NAMALWA (cell line): ENCODE measurements around the gene BLOC1S4.
"Not testable (repeated sequence)": the region's sequence is repeated elsewhere in the genome, so short reads cannot be mapped to it uniquely, and the experiment has no call there.

Source experiments
- DNase-seq: peaks from one replicate; pipeline ENCODE4 v3.0.0-alpha.2; 2015; ENCODE audit warnings: low spot score

The BLOC1S4 gene, protein sequence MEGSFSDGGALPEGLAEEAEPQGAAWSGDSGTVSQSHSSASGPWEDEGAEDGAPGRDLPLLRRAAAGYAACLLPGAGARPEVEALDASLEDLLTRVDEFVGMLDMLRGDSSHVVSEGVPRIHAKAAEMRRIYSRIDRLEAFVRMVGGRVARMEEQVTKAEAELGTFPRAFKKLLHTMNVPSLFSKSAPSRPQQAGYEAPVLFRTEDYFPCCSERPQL

DNA sequence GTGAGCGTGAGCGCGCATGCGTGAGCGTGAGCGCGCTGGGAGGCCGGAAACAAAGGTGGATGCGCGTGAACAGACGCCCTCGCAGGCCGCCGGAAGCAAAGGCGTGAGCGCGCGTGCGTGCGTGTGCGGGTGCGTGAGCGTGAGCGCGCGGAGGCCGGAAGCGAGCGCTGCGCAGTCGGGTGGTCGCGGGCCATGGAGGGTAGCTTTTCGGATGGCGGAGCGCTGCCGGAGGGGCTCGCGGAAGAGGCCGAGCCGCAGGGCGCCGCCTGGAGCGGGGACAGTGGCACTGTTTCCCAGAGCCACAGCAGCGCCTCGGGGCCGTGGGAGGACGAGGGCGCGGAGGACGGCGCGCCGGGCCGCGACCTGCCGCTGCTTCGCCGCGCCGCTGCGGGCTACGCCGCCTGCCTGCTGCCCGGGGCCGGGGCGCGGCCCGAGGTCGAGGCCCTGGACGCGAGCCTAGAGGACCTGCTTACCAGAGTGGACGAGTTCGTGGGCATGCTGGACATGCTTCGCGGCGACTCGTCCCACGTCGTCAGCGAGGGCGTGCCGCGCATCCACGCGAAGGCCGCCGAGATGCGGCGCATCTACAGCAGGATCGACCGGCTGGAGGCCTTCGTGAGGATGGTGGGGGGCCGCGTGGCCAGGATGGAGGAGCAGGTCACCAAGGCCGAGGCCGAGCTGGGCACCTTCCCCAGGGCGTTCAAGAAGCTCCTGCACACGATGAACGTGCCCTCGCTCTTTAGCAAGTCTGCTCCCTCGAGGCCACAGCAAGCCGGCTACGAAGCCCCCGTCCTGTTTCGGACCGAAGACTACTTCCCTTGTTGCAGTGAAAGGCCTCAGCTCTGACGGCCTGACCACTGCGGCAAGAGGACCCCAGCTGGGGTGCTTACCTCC lies at the start of gene BLOC1S4:
Gene BLOC1S4, plus strand, starts transcription at position 157 of the 894 bp plus-strand sequence. Its CDS starts 36 bp downstream, at position 193.
- DNase-seq: peak; percentile 94

DNA sequence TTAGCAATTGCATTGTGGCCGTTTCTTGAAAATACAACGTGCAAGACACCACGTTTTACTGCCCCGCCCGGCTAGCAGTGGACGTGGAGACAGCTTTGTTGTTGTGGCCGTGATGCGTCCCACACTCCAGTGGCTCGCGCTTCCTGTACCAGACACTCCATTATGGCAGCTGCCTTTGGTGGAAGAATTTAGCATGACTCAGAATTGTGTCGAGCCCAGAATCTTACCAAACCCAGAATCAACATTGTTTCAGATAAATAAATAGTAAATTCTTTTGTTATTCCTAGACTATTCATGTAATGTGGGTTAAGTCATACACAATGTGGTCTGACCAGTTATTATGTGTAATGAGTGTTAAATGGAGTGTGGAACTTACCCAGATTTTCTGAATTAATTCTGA lies 47.6 kb upstream of the BLOC1S4 start:
- DNase-seq: no peak

DNA sequence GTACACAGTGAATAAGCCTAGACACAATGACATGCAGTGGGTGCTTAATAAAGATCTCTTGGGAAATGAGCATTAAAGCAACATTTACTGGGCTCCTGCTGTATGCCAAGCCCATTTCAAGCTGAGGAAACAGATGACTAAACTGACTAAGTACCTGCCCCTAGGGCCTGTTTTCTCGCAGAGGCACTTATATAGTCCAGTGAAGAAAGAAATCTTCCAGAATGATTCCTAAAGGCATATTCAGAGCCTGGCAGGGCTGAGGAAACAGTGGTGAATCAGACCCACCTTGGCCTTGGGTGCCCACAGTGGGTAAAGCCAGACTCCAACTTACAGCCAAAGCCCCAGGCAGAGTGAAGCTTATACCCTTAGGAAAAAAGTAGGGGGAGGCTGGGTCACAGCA lies 44.3 kb upstream of the BLOC1S4 start:
- no peak for DNase-seq

DNA sequence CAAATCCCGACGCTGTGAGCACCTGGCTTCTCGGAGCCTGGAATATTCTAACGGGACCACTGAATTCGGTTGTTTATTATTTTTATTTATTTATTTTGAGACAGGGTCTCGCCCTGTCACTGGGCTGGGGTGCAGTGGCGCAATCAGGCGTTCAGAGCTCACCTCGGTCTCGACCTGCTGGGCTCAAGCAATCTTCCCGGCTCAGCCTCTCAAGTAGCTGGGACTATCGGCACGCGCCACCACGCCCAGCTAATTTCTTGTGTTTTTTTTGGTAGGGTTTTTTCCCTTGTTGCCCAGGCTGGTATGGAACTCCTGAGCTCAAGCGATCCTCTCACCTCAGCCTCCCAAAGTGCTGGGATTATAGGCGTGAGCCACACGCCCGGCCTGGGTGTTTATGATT lies 43.8 kb upstream of the BLOC1S4 start:
- DNase-seq: no peak

DNA sequence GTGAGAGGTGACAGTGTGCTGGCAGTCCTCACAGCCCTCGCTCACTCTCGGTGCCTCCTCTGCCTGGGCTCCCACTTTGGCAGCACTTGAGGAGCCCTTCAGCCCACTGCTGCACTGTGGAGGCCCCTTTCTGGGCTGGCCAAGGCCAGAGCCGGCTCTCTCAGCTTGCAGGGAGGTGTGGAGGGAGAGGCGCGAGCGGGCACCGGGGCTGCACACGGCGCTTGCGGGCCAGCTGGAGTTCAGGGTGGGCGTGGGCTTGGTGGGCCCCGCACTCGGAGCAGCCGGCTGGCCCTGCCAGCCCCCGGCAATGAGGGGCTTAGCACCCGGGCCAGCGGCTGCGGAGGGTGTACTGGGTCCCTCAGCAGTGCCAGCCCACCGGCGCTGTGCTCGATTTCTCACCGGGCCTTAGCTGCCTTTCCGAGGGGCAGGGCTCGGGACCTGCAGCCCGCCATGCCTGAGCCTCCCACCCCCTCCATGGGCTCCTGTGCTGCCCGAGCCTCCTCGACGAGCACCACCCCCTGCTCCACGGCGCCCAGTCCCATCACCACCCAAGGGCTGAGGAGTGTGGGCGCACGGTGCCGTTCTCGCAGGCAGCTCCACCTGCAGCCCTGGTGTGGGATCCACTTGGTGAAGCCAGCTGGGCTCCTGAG lies 43.3 kb upstream of the BLOC1S4 start:
- DNase-seq: not testable (repeated sequence)

DNA sequence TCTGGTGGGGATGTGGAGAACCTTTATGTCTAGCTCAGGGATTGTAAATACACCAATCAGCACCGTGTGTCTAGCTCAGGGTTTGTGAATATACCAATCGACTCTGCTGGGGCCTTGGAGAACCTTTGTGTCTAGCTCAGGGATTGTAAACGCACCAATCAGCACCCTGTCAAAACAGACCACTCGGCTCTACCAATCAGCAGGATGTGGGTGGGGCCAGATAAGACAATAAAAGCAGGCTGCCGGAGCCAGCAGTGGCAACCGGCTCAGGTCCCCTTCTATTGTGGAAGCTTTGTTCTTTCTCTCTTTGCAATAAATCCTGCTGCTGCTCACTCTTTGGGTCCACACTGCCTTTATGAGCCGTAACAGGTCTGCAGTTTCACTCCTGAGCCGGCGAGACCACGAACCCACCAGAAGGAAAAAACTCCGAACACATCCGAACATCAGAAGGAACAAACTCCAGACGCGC lies 42.7 kb upstream of the BLOC1S4 start:
- DNase-seq: not testable (repeated sequence)

DNA sequence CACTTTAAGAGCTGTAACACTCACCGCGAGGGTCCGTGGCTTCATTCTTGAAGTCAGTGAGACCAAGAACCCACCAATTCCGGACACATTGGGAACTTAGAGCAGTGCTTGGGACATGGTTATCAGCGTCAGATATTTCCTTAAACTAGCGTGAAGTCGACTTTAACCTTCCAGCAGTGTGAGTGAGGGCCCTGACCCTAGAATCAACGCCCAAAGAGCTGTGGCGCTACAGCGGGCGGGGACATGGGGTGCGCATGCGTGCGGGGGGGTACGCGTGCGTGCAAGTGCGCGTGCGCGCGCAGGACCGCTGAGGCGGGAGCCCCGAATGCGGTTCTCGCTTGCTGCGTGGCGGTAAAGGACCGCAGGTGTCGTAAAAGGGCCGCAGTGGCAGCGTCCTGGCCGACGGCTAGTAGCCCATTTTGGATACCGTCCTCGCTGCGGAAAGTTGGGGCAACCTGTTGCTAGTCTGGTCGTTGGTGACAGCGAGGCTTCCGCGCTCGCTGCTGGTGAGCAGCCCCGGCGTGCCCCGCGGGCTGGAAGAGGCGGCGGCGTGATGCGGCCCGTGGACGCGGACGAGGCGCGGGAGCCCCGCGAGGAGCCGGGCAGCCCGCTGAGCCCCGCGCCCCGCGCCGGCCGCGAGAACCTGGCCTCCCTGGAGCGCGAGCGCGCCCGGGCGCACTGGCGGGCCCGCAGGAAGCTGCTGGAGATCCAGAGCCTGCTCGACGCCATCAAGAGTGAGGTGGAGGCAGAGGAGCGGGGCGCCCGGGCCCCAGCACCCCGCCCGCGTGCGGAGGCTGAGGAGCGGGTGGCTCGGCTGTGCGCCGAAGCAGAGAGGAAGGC lies 42.1 kb upstream of the BLOC1S4 start:
- peak; percentile 91 for DNase-seq

DNA sequence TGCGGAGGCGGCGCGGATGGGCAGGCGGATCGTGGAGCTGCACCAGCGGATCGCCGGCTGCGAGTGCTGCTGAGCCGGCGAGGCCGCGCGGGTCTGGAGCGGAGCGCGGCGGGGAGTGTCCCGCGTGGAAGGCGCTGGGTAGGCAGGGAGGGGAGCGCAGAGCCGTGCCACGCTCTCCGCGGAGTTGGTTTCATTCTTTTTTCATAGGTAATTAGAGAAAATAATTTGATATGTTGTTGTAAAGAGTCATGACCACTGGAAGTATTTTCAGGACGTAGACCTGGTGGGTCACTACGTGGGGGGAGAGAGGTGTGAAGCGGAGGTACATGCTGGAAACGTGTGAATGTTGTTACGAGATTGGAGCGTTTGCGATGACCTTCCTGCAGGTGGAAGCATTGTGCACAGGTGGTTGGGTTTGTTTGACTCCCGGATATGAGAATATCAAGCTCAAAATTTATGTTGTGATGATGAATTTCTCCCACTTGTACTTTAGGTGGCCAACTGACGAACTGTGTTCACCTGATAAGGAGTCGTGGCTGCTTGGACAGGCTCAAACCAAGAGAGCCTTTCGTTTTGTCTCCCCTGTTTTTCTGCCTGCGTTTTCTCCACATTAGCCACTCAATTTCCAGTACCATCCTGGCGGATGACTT lies 41.3 kb upstream of the BLOC1S4 start:
- DNase-seq: peak; percentile 60

DNA sequence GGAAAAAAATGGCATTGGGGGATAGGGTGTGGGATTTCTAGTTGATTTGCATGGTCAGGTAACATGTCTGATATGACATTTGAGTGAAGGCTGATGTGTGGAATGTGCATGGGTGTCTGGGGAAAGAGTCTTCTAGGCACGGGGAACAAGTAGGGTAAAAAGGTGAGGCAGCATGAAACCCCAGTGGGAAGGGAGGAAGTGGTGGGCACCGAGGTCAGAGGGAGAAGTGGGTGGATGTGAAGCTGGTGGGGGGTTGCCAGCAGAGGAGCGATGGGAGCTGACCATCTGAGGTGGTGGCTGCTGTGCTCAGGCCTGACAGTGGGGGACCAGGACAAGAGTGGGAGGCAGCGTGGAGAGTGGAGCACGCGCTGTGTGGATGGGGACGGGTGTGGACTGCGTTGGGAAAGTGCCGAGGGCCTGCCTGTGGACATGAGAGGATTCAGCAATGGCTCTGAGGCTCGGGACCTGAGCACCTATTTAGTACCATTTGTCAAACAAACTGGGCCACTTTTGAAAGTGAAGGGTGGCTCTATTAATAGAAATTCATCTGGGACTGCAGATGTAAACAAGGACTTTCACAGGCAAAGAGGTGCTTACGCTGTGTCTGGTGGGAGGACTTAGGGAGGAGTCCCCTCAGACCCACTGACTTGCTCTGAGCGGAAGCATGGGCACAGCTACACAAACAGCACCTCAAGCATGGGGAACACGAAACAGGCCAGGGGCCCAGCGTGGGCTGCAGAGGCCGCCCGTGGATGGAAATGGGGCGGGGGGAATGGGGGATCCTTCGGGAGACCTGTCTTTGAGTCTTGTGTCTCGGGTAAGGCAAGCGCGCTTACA lies 39.0 kb upstream of the BLOC1S4 start:
- no peak for DNase-seq

DNA sequence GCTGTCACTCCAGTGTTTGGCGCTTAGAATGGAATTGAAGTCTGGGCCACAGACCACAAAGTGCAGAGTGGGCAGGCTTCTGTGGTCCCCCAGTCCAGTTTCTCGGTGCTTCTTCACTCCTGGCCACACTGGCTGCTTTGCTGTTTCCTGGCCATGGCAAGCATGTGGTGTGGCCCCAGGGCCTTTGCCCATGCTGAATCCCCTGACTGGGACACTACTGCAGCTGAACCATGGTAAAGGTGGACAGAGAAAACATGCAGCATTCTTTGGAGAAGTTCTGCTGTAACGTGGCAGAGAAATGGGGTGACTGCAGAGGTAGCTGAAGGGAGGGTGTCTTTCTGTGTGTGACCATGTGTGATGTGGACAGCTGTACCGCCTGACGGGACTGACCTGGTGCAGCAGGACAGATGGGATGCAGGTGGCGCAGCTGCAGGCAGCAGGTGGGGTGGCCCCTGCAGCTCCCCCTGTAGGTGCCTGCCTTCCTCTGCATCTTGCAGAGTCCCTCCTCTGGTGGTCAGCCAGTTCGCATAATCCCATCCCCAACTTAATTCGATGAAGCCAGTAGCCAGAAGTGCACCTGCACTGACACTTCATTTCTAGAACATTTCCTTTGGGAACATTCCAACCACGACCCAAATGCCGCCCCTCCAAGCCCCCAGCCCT lies 35.5 kb upstream of the BLOC1S4 start:
- DNase-seq: peak; percentile 34

DNA sequence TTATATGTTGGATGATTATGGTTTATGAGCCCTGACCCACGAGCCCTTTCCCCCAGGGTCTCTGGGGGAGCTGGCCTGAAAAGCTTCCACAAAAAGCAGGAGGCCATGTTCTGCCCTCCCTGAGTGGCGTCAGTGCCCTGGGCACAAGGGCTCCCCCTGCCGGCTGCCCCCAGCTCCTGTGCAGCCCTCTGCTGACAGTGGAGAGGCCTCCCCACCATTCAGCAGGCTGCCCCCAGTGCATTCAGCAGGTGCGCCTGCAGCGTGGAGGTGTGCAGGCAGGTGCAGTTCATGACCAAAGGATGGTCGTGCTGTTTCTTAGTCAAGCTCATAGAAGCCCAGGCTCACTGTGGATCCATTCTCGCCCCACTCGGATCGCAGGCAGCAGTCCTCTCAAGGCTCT lies 34.8 kb upstream of the BLOC1S4 start:
- no peak for DNase-seq

DNA sequence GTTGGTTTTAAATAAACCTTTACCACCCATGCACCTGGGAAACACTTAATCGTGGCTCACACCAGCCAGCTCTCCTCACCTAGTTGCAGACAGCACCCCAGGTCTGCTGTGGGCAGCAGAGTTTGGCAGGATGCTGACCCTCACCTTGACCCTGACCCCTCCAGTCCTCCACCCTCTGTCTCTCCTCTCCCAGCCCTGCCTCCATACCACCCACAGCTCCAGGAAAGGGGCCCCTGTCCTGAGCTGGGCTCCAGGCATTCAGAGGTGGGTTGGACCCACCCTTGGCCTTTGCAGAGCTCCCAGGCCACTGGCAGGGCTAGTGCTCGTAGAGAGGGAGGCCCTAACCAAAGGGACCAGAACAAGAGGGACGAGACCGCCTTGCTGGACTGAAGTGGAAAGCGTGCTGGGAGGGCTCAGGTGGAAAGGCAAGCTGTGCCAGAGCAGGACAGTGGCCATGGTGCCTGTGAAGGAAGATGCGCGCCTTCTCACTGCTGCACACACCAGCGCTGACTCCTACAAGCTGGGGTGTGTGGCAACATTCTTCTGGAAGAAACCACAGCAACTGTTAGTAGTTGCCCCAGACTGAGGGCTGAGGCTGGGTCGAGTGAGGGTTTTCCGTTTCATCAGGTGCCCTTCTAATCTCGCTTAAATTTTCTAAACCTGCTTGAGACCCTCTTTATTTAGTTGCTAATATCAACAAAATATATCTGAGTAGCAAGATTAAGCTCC lies 32.9 kb upstream of the BLOC1S4 start:
- no peak for DNase-seq

DNA sequence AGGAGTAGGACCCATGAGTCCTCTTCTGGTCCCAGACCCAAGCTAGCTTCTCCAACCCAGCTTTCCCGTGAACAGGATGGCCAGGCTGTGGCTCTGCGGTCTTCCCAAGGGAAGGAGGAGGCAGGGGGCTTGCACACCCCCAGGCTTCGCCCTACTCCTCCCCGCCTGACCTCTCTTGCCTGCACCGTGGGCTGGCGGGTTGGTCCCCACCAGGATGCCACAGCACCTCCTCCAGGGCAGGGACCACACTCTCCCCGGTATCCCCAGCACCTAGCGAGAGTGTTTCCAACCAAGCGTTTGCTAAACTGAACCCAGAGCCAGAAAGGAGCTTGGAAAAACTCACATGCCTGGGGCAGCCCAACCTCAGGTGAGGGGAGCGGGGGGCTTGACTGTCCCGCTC lies 31.3 kb upstream of the BLOC1S4 start:
- DNase-seq: no peak

DNA sequence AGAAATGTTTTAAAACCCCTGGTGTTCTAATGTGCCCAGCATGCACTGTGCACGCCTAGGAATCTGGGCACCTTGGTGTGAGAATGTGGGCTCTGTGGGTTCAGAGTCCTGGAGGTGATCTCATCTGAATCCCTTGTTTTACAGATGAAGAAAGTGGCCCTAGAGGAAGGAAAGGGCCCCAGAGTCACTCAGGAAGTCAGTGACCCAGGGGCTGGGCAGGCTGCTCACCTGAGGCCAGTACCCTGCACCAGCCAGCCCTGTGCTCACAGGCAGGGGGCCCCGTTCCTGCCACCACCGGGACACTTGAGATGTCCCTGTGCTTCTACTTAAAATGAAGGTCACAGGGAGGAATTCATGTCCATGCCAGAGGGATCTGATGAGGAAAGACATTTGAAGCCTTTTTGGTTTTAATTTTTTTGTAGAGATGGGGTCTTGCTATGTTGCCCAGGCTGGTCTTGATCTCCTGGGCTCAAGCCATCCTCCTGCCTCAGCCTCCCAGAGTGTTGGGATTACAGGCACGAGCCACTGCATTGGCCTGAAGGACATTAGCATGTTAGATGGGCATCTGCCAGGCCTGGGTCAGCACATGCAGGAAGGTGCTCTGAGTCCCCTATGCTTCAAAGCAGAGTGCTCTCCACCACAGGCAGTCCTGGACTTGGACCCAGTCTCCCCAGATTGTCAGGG lies 29.7 kb upstream of the BLOC1S4 start:
- DNase-seq: no peak

DNA sequence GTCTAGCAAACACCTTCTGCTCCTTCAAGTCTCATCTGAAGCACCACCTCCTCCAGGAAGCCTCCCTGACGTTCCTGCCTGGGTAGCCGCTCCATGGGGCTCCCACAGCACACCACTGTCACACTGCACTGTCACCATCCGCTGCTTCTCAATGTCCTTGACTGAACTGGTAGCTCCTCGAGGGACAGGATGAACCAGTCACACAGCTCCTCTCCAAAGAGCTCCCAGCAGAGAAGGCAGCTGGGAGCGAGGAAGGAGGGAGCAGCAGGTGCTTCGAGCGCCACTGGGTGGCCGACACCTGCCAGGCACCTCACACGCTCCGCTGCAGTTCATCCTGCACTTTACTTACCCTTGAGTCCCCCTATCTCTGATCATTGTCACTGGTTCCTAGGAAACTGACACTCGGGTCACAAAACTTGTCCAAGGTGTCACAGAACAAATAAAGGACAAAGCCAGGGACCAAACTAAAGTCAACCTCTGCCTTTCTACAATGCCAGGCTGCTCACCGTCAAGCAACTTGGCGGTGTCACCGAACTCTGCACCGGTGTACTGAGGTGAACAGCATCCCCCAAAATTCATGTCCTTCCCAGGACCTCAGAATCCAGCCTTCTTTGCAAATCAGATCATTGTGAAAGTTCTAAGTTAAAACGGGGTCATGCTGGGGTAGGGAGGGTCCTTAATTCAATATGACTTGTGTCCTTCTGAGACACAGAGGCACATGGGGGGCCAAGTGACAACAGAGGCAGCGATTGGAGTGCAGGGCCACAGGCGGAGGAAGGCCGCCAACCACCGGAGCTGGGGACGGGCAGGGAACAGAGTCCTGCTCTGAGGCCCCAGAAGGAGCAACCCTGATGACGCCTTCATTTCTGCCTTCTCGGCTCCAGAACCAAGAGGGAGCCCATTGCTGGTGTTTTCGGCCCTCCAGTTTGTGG lies 27.8 kb upstream of the BLOC1S4 start:
- DNase-seq: no peak

DNA sequence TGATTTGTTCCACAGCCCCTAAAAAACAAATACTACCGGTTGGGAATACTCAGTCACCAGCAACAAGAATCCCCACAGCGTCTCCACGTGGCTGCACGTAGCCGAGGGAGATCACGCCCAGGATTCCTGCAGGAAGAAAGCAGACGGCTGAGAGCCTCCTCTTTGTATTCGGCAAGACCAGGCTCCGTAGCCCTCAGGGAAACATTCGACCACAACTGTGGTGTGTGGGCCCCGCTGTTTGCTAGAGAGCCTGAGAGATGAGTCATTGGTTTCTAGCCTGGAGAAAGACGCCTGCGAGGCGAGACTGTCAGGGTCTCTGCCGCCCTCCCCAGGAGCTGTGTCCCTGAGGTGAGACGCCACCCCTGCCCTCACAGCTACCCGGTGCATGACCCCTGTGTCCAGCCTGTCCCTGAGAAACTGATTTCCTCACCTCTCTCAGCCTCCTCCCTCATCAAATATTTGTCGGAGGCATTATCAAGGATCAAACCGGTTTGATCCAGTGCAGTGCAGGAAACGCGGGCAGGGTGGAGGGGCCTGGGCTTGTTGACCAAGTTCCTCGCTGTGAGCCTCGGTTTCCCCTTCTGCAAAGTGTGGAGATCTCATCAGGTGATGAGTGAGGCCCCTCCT lies 27.0 kb upstream of the BLOC1S4 start:
- no peak for DNase-seq

DNA sequence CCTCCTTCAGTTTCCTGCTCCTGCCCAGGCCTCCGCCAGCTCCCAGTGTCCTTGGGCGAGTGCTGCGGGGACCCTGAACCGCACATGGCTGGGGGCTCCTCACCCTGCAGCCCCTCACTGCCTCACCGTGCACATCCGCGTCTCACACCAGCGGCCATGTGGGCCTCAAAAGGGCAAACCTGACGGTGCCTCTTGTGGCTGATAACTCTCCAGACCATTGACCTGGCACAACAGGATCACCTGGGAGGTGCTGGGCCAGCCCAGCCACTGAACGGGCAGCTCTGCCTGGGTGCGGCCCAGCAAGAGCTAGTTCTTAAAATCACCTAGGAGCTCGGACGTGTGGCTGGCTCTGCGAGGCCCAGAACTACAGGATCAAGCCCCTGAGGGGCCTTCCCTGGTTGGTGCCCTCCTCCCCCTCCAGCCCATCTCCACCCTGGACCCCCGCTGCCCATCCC lies 26.4 kb upstream of the BLOC1S4 start:
- DNase-seq: no peak
